ENCODE data around the gene ARHGAP22. TPM values are rescaled to one million over a fixed set of nuclear protein-coding genes. Genes with fewer than 3 reads are reported as not detected.

Gene ARHGAP22
- total RNA-seq, 1 donor from 2014 or later, result 3.2 TPM

GRCh38 chr10:48508791-48509772 lies 95.8 kb downstream of the ARHGAP22 start:
- TF ChIP-seq CTCF (IDR thresholded peaks at IDR 0.05), result no peak
- TF ChIP-seq POLR2AphosphoS5 (IDR thresholded peaks at IDR 0.05; ENCODE audit: insufficient read depth in 1 of 2, low read depth in 1 of 2), result no peak
- TF ChIP-seq POLR2A (IDR thresholded peaks at IDR 0.05), result no peak
- peak; percentile 56 to 94 for DNase-seq (ENCODE audit: extremely low spot score in 2 of 2)
- intact Hi-C loops (cut with DNase I), result no loop called here

GRCh38 chr10:48507933-48508790 lies 96.7 kb downstream of the ARHGAP22 start:
- Histone ChIP-seq H3K27me3 (no peaks in the 10 kb centered on the region), H3K36me3 (no peaks in the 10 kb centered on the region), H3K4me3 (no peak overlapping the region), H3K27ac (no peak overlapping the region), H3K9me3 (no peaks in the 10 kb centered on the region), H3K4me1 (no peaks in the 10 kb centered on the region)
- no peak for TF ChIP-seq POLR2AphosphoS5 (IDR thresholded peaks at IDR 0.05; ENCODE audit: insufficient read depth in 1 of 2, low read depth in 1 of 2)
- no peak for TF ChIP-seq POLR2A (IDR thresholded peaks at IDR 0.05)
- no peak for TF ChIP-seq CTCF (IDR thresholded peaks at IDR 0.05)
- intact Hi-C loops (cut with DNase I), result no loop called here
- peak; percentile 72 to 77 for DNase-seq (ENCODE audit: extremely low spot score in 2 of 2)

More at GRCh38 chr10:48508791-48509772, 95.8 kb downstream of the ARHGAP22 start:
- H3K4me1 ChIP-seq, result no peaks in the 10 kb centered on the region
- H3K4me3 ChIP-seq, result no peak overlapping the region
- H3K36me3 ChIP-seq, result no peaks in the 10 kb centered on the region
- no peak overlapping the region for H3K27ac ChIP-seq
- H3K9me3 ChIP-seq, result peaks cover 2% of the 10 kb centered on the region
- H3K27me3 ChIP-seq, result no peaks in the 10 kb centered on the region

- no peaks in the 10 kb centered on the region for H3K27me3 ChIP-seq
- H3K36me3 ChIP-seq, result no peaks in the 10 kb centered on the region
- intact Hi-C loops (cut with DNase I), result no loop called here
- H3K9me3 ChIP-seq, result no peaks in the 10 kb centered on the region
- no peak overlapping the region for H3K27ac ChIP-seq
- TF ChIP-seq POLR2A (IDR thresholded peaks at IDR 0.05), result no peak
- TF ChIP-seq CTCF (IDR thresholded peaks at IDR 0.05), result no peak
- no peak for TF ChIP-seq POLR2AphosphoS5 (IDR thresholded peaks at IDR 0.05; ENCODE audit: insufficient read depth in 1 of 2, low read depth in 1 of 2)
- no peak overlapping the region for H3K4me3 ChIP-seq
- no peak for DNase-seq (ENCODE audit: extremely low spot score in 2 of 2)
- H3K4me1 ChIP-seq, result no peaks in the 10 kb centered on the region
Observed at GRCh38 chr10:48507494-48507893, 97.4 kb downstream of the ARHGAP22 start.

DNA sequence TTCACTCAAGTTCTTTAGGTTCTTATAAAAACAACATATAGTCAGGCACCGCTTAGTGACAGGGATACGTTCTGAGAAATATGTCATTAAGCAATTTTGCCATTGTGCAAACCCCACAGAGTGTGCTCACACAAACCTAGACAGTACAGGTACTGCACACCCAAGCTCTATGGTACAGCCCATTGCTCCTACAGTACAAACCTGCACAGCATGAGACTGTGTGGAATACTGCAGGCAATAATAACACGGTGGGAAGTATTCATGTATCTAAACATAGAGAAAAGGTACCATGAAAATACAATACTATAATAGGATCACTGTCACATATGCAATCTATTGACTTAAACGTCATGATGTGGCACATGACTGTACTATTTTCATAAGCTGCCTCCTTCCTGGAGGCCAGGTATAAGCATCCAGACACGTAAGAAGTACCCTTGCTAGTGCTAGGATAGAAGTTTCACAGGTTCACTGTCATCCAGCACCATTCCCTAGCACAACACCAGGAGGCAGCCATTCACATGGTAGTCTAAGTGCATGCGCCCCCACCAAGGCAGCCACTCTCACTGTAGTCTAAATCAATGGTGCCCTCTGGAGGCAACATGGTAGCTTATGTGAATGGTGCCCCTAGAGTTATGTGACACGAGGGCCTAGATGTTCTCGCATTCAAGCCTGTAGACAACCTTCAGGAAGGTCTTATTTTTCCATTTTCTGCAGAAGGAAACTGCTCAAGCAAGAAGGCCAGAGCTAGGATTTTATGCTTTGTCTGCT lies 98.5 kb downstream of the ARHGAP22 start:
- Histone ChIP-seq H3K4me1 (no peaks in the 10 kb centered on the region), H3K4me3 (no peak overlapping the region), H3K27me3 (no peaks in the 10 kb centered on the region), H3K36me3 (no peaks in the 10 kb centered on the region), H3K27ac (no peak overlapping the region), H3K9me3 (no peaks in the 10 kb centered on the region)
- intact Hi-C loops (cut with DNase I), result no loop called here
- DNase-seq (ENCODE audit: extremely low spot score in 2 of 2), result no peak
- TF ChIP-seq POLR2A (IDR thresholded peaks at IDR 0.05), result no peak
- no peak for TF ChIP-seq CTCF (IDR thresholded peaks at IDR 0.05)
- TF ChIP-seq POLR2AphosphoS5 (IDR thresholded peaks at IDR 0.05; ENCODE audit: insufficient read depth in 1 of 2, low read depth in 1 of 2), result no peak

All from vagina (tissue), 2 donors.